ENCODE measurements around the gene BPIFA3.

The BPIFA3 gene

DNA sequence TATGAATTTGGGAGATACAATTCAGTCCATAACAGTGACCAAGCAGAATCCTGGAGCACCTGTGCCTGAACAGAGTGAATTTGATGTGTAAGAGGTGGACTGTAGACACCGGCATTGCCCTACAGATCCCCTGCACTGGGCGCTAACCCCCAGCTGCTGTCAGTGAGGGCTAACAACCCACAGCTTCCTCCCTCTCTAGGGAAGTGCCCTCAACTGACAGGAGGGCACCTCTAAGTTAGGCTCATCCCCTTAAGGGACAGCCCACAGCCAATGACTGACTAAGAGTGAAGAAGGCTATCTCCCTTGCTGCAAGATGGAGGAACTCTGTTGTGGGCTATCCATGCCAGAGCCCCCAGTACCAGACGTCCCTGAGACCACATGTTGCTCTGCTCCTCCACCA, 50.5 kb downstream of the BPIFA3 start:
- DNase-seq, result peak; percentile 12 to 48

DNA sequence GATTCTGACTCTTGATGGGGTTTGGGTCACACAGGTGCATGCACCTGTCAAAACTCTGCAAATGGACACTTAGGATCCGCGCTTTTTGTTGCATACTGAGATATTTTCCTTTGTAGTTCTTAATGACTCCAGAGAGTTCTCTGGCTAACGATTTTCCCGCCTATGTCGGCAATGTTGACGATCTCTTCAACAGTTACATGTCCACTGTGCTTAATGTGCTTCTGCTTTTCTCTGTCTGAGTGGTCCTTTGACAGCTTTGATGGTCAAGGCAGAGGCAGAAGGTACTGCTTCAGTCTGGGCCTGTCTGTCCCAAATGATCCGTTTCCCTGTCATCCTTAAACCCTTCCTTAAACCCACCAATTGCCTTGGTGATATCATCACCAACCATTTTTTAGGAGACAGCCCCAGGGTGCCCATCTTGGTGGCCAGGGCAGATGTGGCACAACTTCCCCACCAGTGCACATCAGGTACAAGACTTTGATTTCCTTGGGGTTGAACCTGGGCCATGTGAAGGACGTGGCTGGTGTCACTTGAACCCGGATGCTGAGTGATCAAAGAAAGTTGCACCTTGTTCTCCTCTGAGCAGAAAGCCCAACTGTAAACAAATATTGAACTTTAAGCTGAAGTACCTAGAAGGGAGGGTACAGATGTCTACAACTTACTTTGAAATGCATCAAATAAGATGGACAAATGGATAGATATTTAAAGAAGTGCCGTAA, 55.2 kb downstream of the BPIFA3 start:
- no peak for DNase-seq

DNA sequence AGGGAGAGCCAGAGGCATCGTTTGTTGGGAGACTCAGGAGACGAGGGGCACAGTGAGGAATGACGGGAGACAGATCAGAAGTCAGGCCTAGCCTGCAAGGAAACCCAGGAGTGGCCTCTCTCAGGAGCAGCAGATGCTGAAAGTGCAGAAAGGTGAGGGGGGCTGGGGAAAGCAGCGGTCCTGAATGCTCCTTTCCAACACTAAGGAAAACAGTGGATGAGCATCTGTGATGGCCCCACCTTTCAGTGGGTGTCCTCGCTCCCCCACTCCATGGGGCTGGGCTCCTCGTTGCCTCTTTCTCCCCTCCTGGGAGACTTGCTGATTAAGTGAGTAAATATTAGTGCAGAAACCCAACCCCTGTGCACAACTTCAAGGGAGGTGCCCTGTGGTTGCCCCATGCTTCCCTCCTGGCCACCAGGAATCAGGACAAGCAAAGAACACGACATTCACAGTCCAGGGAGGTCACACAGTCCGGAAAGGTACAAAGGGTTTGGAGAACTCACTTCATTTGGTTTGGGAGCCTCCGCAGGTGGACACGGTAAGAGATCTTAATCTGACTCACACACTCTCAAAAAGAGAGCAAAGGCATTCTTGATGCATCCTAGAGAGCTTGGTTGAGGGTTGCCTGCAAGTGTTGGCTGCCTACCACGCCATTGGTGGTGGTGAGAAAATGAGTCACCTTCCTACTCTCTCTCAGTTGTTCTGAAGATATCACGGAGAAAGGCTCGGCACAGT, 56.1 kb downstream of the BPIFA3 start:
- DNase-seq, result no peak

DNA sequence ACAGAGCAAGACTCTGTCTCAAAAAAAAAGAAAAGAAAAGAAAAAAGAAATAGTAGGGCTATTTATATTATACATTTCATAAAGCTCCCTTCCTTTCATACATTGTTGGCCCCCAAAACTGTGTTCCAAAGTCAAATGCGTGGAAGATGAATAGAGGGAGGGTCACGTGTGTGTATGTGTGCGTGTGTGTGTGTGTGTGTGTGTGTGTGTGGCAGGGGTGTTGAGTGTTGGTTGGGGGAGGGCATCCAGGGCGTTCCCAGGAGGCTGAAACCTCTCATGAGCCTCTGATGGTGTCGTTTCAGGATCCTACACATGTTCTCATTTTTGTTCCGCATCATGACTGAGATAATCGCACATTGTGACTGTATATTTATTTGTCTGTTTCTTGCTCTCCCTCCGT, 58.1 kb downstream of the BPIFA3 start:
- DNase-seq, result no peak

DNA sequence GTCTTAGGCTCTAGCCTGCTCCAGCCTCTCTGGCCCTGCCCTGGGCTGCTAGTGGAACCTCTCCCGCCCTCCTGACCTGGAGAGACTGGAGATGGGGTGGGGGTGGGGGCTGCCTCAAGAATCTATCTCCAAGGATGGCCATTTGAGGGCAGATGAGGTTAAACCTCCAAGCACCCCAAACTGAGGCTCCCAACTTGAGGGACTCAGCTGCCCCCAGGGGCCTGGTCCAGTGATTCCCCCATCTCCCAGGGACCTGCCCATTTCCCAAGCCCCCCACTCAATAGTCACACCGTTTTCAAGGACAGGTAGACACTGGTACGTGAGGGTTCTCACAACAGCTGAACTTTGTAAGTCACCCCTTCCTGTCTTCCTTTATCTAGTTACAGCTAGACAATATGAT, 58.7 kb downstream of the BPIFA3 start:
- no peak for DNase-seq

DNA sequence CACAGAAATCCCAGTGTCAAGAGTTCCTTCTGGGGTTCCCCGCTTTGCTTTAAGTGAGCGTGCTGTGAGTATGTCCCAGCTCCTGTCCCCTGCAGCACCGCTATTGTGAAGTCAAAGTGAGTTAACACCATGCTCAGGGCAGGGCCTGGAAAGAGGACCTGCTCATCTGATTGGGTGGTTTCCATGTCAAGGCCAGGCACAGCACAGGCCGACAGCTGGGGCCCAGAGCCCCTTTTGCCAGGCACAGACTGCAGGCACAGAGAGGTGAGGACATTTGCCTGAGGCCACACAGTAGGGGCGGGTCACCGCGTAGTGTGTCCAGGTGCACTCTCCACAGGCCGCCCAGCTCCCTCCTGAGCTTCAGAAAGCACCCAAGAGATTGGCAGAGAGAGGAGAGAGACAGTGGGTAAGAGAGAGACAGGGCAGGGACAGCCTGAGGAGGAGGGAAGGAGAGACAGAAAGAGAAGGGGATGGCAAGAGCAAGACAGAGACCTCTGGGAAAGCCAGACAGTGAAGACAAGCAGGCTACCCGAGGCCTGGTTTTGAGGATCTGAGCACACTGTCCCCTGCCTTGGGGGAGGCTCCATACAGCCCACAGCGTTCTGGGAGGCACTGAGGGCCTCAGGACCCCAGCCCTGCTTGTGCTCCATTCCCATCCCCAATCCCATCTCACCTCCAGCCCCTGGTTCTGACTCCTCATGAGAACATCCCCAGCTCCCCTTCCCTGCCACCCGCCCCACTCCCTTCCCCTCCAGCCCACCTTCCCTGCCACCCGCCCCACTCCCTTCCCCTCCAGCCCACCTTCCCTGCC, 59.4 kb downstream of the BPIFA3 start:
- DNase-seq, result no peak
